HG03558 (cell line): ENCODE measurements around the gene CCDC15.
"Not testable (repeated sequence)": the region's sequence is repeated elsewhere in the genome, so short reads cannot be mapped to it uniquely, and the experiment has no call there.

ENCODE experiments used
- ATAC-seq: cut with Tn5 transposase; IDR thresholded peaks from one replicate; pipeline ENCODE4 v1.9.1; 2021; ENCODE audit warnings: moderate number of reproducible peaks; ENCODE audit not compliant: unreplicated experiment; ENCODE audit errors: extremely low read depth

The CCDC15 gene

GRCh38 chr11:124987096-124987495 is 33.1 kb downstream of the CCDC15 start:
- no peak for ATAC-seq

GRCh38 chr11:124988063-124988462 is 34.1 kb downstream of the CCDC15 start:
- ATAC-seq: no peak

- ATAC-seq: no peak
Observed at GRCh38 chr11:125001079-125001778, 47.2 kb downstream of the CCDC15 start.

GRCh38 chr11:125001849-125002248 is 47.8 kb downstream of the CCDC15 start:
- no peak for ATAC-seq

- ATAC-seq: no peak
Observed at GRCh38 chr11:125005491-125005890, 51.5 kb downstream of the CCDC15 start.

GRCh38 chr11:125016413-125016812 is 62.4 kb downstream of the CCDC15 start:
- ATAC-seq: no peak

GRCh38 chr11:125020342-125020741 is 66.3 kb downstream of the CCDC15 start:
- no peak for ATAC-seq

GRCh38 chr11:125022551-125022950 is 68.5 kb downstream of the CCDC15 start:
- ATAC-seq: no peak

- no peak for ATAC-seq
Observed at GRCh38 chr11:125025968-125026367, 72.0 kb downstream of the CCDC15 start.

GRCh38 chr11:125029431-125029830 is 75.4 kb downstream of the CCDC15 start:
- ATAC-seq: not testable (repeated sequence)

- ATAC-seq: no peak
Observed at GRCh38 chr11:125036933-125037332, 82.9 kb downstream of the CCDC15 start.

GRCh38 chr11:125049164-125049792 is 95.3 kb downstream of the CCDC15 start:
- no peak for ATAC-seq

GRCh38 chr11:125052047-125052446 is 98.0 kb downstream of the CCDC15 start:
- no peak for ATAC-seq

- ATAC-seq: no peak
Observed at GRCh38 chr11:125053167-125053566, 99.2 kb downstream of the CCDC15 start.

GRCh38 chr11:125055107-125055715 is 101.2 kb downstream of the CCDC15 start:
- ATAC-seq: no peak

- not testable (repeated sequence) for ATAC-seq
Observed at GRCh38 chr11:125056111-125056510, 102.1 kb downstream of the CCDC15 start.

- no peak for ATAC-seq
Observed at GRCh38 chr11:125056931-125057692, 103.1 kb downstream of the CCDC15 start.

- no peak for ATAC-seq
Observed at GRCh38 chr11:125057693-125058016, 103.7 kb downstream of the CCDC15 start.

- no peak for ATAC-seq
Observed at GRCh38 chr11:125061281-125061680, 107.3 kb downstream of the CCDC15 start.

GRCh38 chr11:125062218-125062930 is 108.4 kb downstream of the CCDC15 start:
- ATAC-seq: no peak
